ENCODE results near the gene NASP.
"Not testable (repeated sequence)": the region's sequence is repeated elsewhere in the genome, so short reads cannot be mapped to it uniquely, and the experiment has no call there.

NASP gene

DNA sequence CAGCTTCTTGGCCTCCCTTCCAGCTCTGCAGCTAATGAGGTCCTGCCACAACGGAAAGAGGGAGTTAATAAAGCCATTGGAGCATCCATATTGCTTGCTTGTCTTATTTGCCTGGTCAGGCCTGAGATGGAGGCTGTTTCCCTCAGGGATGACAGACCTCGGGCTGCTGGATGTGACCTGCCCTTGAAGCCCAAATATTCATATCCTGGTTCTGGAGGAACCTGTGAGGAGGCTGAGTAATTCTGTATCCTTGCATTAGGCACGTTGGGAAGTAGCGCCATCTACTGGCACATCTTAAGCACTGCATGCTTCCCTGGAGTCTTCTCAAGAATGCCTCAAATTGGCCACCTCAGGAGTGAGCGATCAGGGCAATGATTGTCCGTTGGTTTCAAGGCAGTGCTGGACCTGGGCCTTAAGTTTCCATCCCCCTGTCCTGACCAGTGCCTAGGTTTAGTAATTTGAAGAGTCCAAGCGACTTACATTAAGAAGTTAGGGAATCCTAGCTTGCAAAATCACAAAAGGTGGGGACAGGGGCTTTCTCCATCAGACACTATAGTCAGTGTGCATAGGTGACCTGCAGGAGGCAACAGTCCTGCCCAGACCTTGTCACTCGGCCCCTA, 13.8 kb upstream of the NASP start:
- peak; percentile 50 for DNase-seq (ENCODE audit: low read depth)

DNA sequence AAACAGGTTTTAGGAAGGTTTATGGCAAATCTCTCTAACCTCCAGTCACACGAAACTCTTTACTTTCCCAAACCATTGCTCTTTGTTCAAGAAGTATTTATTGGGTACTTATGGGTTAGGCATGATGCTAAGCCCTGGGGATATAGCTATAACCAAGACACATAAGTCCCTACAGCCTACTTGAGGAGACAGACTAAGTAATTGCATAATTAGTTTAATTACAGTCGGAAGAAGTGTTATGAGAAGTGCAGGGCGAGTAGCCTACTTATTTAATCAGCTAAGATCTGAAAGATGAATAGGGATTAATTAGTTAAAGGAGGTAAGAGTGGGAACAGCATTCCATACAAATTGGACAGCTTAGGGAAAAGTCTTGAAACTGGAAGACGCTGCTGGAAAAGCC, 13.2 kb upstream of the NASP start:
- no peak for DNase-seq (ENCODE audit: low read depth)

DNA sequence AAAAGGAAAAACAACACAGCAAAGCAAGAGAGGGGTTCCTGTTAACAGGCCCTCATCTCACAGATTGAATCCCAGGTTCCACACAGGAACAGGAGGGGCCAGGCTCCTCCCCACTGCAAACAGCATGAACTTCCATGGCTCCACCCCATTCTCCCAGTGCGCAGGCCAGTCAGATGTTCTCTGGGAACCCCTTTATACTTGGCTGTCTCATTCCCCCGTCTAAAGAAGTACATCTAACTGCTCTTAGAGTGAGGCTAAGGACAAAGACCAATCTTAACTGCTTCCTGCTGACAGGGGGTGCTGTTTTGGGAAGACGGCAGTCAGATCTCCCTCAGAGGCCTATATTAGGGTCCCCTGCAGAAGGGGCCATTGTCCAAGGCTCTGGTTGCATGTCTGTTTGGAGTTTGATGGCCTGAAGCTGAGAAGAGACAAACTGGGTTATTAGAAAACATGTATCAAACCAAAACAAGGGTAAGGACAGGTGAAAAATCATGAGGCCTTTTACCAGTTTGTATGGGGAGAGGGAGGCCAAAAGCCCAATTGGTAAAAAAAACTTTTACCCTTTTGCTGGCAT, 10.5 kb upstream of the NASP start:
- no peak for DNase-seq (ENCODE audit: low read depth)

DNA sequence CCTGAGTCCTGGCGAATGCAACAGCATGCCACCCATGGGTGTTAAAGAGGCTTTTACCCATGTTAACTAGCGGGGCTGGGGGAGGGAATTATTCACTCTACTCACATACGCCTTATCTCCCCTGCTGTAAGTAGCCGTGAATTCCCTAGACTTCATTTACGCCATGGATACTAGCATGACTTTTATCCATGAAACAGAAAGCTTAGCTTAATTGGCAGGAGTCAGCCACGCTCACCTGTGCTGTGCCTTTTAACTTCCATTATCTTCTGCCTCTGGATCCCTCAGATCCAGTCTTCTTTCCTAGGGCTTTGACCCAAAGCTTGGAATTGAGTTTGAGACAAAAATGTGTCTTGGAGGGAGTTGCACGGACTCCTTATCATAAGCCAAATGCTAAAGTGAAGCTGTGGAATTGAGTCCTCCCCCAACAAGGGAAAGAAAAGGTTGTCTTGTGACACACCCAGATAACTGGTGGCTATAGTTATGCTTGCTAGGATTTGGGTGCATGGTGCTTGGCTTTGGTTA, 9.7 kb upstream of the NASP start:
- DNase-seq (ENCODE audit: low read depth), result no peak

DNA sequence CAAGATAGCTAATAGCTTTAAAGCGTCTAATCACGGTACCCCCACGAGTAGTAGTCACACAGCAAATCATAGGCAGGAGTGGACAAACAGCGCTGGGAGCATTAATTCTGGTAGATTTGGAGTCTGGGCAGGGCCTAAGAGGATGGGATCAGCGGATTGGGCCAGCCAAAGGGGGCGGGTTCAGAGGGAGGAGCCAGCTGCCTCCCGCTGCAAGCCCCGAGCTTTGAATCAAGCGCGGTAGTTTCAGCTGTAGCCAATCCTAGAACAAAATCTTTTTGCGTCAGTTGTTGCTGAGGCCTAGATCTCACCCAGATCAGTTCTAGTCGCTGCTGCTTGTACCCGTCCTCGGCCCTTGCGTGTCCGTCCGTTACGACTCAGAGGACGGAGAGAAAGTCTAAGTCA, 576 bp upstream of the NASP start:
- peak; percentile 90 for DNase-seq (ENCODE audit: low read depth)

DNA sequence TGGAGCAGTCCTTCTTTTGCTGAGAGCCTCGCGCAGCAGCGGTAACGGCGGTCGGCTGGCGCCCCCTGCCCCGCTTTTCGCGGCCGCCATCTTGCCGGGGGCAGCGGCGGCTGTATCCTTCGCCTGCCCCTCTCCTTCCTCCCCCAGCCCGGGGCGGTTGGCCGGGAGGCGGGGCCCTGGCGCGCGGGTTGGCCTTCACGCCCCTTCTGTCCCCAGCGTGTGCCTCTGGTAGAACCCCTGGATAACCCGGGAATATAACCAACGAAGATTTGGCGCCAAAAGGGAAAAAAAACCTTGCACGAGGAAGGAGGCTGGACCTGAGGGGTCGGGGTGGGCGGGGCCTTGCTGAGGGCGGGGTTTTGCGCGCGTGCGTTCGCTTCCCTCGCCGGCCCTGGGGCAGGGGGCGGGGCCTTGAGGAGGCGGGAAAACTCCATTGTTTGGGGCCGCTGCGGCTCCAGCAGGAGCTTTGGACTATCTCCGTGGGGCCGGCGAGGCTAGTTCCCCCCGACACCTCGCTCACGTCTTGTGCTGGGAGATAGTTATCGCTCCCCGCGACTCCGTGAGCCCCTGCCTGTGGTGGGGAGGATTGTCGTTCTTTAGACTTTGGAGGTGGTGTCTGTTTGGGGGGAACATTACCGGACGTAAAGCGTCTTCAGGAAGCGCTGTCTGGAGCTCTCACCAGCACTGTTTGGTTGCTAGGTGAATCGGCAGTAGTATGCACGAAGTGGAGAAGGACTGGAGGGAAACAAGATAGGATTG, 689 bp downstream of the NASP start:
- peak; percentile 85 for DNase-seq (ENCODE audit: low read depth)

DNA sequence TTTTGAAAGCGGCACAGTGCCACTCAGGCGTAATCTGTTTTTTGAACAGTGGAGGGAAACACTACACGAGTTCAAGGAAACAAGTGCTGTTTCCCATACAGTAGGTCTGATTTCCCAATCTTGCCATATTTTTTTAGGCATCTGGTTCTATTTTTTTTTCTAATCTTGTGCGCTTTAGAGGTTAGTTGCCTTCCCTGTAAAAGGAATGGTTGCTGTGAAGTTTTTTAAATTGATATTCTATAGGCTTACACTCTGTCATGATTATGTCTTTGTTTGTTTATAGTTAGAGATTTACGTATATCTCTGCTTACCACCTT, 1.2 kb downstream of the NASP start:
- no peak for DNase-seq (ENCODE audit: low read depth)

DNA sequence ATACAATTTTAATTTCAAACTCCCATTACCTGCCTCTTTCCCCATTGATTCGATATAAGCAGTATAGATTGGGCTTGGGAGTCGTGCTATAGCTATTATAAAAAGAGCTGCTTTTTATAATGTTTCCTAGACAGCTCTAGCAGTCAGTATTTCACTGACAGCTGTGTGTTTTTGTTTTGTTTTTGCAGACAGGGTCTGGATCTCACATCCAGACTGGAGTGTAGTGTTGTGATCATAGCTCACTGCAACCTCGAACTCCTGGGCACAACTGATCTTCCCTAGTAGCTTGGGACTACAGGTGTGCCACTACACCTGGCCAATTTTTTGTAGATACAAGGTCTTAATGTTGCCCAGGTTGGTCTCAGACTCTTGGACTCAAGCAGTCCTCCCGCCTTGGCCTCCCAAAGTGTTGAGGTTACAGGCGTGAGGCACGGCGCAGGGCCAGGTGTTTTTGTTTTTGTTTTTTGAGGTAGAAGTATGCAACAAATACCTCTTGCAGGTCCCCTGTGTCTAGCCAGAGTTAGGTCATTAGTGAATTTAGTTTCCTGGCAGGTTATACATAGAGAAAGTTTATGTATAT, 1.7 kb downstream of the NASP start:
- DNase-seq (ENCODE audit: low read depth), result no peak

DNA sequence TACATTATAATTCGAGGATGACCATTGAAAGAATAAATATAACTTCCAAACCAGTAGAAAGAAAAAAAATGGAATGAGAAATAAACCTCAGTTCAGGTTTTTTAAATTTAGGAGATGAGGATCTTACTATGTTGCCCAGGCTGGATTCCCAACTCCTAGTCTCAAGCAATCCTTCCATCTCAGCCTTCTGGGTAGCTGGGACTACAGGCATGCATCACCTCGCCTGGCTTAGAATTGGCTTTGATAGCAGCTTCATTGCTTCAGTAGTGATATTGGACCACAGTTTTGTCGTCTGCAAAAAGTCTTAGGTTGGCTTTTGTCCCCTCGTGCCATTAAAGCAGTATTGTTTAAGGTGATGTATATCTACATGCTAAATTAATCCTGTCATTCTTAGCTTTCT, 2.9 kb downstream of the NASP start:
- DNase-seq (ENCODE audit: low read depth), result no peak

DNA sequence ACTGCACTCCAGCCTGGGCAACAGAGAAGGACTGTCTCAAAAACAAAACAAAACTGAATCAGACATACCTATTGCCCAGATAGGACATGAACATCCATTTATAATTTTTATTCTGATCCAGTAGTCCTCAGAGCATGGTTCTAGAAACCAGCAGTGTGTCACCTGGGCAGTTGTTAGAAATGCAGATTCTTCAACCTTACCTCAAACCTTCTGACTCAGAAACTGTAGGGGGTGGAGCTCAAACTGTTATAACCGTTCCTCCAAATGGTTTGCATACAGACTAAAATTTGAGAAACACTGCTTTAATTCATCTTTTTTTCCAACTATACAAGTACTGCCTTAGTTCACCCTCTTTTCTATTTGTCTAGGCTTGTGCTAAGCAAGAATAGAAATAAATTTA, 6.0 kb downstream of the NASP start:
- DNase-seq (ENCODE audit: low read depth), result no peak

DNA sequence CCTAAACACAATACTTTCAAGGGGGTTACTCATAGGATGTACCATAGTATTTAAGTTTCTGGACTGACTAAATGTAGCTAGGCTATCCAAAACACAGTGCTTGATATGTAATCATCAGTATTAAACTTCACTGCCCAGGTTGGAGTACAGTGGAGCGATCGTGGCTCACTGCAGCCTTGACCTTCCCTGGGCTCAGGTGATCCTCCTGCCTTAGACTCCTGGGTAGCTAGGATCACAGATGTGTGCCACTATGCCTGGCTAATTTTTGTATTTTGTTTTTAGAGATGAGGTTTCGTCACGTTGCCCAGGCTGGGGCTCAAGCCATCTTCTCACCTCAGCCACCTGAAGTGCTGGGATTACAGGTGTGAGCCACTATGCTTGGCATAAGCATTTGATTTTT, 10.6 kb downstream of the NASP start:
- DNase-seq (ENCODE audit: low read depth), result no peak

DNA sequence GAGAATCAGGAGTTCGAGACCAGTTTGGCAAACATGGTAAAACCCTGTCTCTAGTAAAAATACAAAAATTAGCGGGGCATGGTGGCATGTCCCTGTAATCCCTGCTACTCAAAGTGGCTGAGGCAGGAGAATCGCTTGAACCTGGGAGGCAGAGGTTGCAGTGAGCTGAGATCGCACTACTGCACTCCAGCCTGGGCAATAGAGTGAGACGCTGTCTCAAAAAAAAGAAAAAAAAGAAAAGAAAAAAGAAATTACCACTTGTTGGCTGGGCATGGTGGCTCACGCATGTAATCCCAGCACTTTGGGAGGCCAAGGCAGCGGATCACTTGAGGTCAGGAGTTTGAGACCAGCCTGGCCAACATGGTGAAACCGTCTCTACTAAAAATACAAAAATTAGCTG, 12.9 kb downstream of the NASP start:
- DNase-seq (ENCODE audit: low read depth), result not testable (repeated sequence)

DNA sequence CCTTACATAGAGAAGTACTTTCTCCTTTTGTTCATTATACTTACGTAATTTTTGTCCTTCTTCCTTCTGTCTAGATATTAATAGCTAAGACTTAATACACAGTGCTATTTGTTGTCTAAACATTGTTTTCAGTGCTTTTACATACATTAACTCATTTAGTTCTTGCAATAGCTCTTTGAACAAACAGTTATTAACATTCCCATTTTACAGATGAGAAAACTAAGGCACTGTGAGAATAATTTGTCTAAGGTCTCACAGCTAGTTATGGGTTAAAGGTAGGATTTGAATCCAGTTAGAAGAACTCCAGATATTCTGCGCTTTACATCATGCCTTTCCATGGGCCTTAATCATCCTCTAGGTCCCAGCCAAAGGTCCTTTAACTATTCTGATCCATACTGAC, 20.4 kb downstream of the NASP start:
- no peak for DNase-seq (ENCODE audit: low read depth)

DNA sequence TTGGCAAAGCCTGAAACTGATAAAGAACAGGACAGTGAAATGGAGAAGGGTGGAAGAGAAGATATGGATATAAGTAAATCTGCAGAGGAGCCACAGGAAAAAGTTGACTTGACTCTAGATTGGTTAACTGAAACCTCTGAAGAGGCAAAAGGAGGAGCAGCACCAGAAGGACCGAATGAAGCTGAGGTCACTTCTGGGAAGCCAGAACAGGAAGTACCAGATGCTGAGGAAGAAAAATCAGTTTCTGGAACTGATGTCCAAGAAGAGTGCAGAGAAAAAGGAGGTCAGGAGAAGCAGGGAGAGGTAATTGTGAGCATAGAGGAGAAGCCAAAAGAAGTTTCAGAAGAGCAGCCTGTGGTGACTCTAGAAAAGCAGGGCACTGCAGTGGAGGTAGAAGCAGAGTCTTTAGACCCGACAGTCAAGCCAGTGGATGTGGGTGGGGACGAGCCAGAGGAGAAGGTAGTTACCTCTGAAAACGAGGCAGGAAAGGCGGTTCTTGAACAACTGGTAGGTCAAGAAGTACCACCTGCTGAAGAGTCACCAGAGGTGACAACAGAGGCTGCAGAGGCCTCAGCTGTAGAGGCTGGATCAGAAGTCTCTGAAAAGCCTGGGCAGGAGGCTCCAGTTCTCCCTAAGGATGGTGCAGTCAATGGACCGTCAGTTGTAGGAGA, 23.7 kb downstream of the NASP start:
- no peak for DNase-seq (ENCODE audit: low read depth)

DNA sequence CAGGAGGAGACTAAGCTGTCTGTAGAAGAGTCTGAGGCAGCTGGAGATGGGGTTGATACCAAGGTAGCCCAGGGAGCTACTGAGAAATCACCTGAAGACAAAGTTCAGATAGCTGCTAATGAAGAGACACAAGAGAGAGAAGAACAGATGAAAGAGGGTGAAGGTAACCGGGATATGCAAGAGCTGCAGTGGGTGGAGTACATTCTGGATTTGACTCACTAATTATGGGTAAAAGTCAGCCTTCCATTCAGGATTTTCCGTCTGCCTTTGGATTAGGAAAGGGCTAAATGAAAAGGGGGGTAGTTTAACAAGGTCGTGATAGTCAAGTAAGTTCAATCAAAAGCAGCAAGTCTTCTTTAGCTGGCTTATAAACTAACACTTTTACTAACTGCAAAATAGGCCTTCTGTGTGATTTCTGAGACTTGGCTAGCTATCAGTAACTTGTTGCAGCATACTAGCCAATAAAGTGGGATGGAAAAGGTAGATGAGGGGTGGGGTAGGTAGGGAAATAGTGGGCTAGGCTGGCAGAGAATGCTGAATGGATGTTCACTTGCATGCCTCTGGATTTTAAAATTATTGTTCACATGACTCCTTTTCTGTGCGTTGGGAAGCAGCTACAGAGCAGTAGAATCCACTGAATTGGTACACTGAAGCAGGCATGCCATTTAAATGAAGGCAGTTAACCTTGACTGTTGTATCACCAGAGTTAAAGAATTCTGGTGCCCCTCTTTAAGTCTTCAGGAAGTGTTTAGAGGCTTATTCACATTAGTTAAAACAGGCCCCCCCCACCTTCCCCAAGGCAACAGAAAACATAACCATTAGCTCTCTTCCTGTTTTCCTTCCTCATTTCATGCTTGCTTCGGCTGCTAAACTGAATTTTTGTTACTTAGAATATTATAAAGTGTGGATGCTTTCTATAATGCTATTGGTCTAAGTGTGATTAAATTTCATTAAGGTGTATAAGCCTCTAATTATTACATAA, 24.6 kb downstream of the NASP start:
- no peak for DNase-seq (ENCODE audit: low read depth)

DNA sequence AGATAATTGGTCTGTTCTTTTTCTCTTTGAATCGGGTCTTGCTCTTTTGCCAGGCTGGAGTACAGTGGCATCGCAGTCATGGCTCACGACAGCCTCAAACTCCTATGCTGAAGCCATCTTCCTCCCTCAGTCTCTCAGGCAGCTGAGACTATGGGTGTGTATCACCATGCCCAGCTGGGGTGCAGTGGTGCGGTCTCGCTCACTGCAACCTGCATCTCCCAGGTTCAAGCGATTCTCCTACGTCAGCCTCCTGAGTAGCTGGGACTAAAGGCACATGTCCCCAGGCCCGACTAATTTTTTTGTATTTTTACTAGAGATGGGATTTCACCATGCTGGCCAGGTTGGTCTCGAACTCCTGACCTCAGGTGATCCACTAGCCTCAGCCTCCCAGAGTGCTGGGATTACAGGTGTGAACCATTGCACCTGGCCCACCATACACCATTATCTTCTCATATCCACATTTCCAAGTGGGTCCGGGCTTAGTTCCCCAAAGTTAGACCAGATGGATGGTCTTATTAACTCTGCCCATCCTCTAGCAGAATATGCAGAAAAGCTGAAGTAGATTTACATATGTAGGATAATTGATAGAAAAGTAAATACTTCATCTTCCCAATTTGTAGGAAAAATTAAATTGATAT, 26.9 kb downstream of the NASP start:
- no peak for DNase-seq (ENCODE audit: low read depth)

DNA sequence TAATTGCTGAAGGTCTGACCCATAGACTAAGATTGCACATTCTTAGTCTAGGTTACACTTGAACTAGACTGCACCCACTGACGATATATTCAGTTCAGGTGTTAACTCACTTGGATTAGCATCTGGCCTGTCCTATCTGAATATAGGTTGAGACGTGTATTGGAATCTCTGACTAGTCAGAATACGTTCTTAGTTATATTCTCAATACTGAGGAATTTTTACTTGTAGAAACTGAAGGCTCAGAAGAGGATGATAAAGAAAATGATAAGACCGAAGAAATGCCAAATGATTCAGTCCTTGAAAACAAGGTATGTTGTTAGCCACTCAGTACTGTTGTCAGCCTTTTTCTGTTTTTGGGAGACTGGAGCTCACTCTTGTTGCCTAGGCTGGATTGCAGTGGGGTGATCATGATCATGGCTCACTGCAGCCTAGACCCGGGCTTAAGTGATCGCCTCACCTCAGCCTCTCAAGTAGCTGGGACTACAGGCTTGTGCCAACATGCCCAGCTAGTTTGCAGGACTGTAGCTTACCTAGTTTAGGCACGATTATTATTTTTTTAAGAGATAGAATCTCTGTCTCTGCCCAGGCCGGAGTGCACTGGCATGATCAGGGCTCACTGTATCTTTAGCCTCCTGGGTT, 29.2 kb downstream of the NASP start:
- no peak for DNase-seq (ENCODE audit: low read depth)

DNA sequence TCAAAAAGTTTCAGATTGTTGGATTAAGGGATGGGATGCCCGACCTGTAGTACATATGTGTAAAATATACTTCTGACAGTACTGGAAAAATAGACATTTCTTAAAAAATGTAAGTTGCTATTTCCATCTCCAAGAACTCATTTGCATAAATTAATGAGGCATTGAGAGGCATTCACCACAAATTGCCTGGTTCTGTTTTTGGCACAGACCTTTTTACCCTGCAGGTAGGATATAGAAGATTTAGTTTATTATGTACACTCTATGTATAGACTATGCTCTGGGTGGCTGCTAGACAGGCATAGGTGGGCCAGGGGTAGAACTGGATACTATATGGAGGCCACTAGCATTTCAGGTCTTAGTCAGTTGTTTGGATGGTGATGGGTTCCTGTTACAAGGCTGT, 32.0 kb downstream of the NASP start:
- DNase-seq (ENCODE audit: low read depth), result no peak

DNA sequence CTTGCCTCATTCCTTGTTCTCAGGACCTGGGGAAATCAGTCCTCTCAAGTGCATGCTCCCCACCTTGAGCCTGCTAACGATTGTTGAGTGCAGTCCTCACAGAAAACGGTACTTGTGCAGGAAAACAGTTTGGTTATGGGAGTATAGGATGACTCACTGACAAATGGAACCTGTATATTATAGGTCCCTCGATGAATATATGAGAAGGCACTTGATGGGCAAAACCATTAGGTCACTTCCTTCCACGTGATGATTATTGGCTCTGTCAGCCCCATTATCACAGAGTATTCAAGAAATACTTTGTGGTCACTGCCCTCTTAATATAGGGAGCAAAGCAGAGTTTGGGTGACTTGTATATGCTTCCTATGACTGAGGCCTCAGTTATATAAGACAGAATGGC, 33.8 kb downstream of the NASP start:
- no peak for DNase-seq (ENCODE audit: low read depth)

DNA sequence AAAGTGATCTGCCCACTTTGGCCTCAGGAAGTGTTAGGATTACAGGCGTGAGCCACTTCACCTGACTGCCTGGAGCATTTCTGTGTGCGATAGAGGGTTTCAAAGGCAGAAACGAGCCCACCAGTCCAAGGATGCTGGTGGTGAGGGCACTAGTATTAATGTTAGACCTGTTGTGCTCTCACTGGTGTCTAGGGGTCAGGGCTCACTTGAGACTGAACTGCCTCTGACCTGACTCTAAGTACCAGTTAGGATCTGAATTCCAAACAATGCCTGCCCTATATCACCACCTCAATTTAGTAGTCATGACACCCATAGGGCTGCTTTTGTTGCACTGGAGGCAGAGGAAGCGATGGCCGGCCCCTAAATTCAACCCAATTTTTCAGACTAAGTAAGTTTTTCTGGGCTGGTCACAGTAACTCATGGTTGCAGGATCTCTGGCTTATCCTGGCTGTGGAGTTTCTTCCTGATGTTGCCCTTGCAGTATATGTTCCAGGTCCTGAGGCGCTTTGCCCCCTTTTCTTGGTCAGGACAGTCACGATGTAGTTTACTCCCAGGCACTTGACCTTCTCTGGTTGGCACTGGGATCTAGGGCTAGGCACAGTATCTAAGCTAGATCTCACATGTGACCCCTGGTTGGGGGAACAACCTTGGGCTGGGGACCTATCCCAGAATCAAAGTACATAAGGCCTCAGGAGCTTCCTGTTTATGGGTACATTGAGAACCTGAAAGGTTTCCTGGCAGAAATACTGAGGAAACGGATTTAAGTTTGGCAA, 35.5 kb downstream of the NASP start:
- DNase-seq (ENCODE audit: low read depth), result no peak
